Stimulated activated CD4-positive, alpha-beta T cell treated with anti-CD3 and anti-CD28 coated beads, TNF-alpha, amount 100 ng/mL, for 24 hours (primary cell): Measurements from ENCODE around the gene SPDYE6.
"Not testable (repeated sequence)": the region's sequence is repeated elsewhere in the genome, so short reads cannot be mapped to it uniquely, and the experiment has no call there.

Experiments
- DNase-seq, 3 experiments: peaks; one replicate each; pipeline ENCODE4 v3.0.0-alpha.2; 2020; ENCODE audit warnings: low read depth in 3 of 3

Gene SPDYE6

GRCh38 chr7:102363549-102364393, 7.5 kb upstream of the SPDYE6 start:
- DNase-seq = peak; percentile 84 to 92 (median 88)

- not testable (repeated sequence) for DNase-seq
Measured at GRCh38 chr7:102346983-102347382, 9.3 kb downstream of the SPDYE6 start.

GRCh38 chr7:102340599-102341368, 15.5 kb downstream of the SPDYE6 start:
- not testable (repeated sequence) for DNase-seq

GRCh38 chr7:102337420-102337819, 18.8 kb downstream of the SPDYE6 start:
- not testable (repeated sequence) for DNase-seq

- not testable (repeated sequence) for DNase-seq
Measured at GRCh38 chr7:102337002-102337401, 19.2 kb downstream of the SPDYE6 start.

- not testable (repeated sequence) for DNase-seq
Measured at GRCh38 chr7:102335574-102335973, 20.7 kb downstream of the SPDYE6 start.

- not testable (repeated sequence) for DNase-seq
Measured at GRCh38 chr7:102330666-102331460, 25.4 kb downstream of the SPDYE6 start.

GRCh38 chr7:102329366-102329765, 26.9 kb downstream of the SPDYE6 start:
- not testable (repeated sequence) for DNase-seq

GRCh38 chr7:102328863-102329262, 27.4 kb downstream of the SPDYE6 start:
- not testable (repeated sequence) for DNase-seq

GRCh38 chr7:102327183-102327582, 29.1 kb downstream of the SPDYE6 start:
- DNase-seq = not testable (repeated sequence)

- DNase-seq = no peak
Measured at GRCh38 chr7:102326157-102326889, 29.9 kb downstream of the SPDYE6 start.

- DNase-seq = not testable (repeated sequence)
Measured at GRCh38 chr7:102325106-102325505, 31.1 kb downstream of the SPDYE6 start.

- DNase-seq = no peak
Measured at GRCh38 chr7:102323914-102324195, 32.4 kb downstream of the SPDYE6 start.

- no peak for DNase-seq
Measured at GRCh38 chr7:102322202-102322715, 34.0 kb downstream of the SPDYE6 start.

GRCh38 chr7:102321351-102322201, 34.7 kb downstream of the SPDYE6 start:
- DNase-seq = no peak

- no peak for DNase-seq
Measured at GRCh38 chr7:102320601-102321350, 35.5 kb downstream of the SPDYE6 start.

GRCh38 chr7:102320181-102320580, 36.1 kb downstream of the SPDYE6 start:
- no peak for DNase-seq

- DNase-seq = no peak
Measured at GRCh38 chr7:102319671-102320070, 36.6 kb downstream of the SPDYE6 start.

- DNase-seq = no peak
Measured at GRCh38 chr7:102318482-102318971, 37.7 kb downstream of the SPDYE6 start.
